OCI-LY7 (cell line): ENCODE results near the gene CST3. TPM values are rescaled to one million over a fixed set of nuclear protein-coding genes. Genes with fewer than 3 reads are reported as not detected.

ENCODE experiments used
- BruUV-seq: library from RNA; stranded (reverse); fragments of 400-500 nt; replicated peaks from 2 replicates; lab custom pipeline; 2021; lab: Mats Ljungman, UMichigan
- CTCF ChIA-PET: fragments of 300-600 bp; sonication (Branson Sonifier 250); formaldehyde crosslinking; loops from one replicate; lab custom pipeline; 2022; ENCODE audit warnings: antibody characterized with exemption; ENCODE audit not compliant: unreplicated experiment; lab: Charles Lee
- POLR2A ChIA-PET: fragments of 300-600 bp; sonication (Branson Sonifier 250); formaldehyde crosslinking; loops from one replicate; lab custom pipeline; 2022; ENCODE audit warnings: antibody characterized with exemption; lab: Charles Lee
- DNase-seq: peaks from one replicate; pipeline ENCODE4 v3.0.0-alpha.2; 2015; ENCODE audit warnings: low spot score
- H2AFZ ChIP-seq: fragments of 200-600 bp; sonication (generic), shearing (Covaris generic); 2 replicates; pipeline ENCODE4 v1.6.1; 2014; ENCODE audit warnings: mild to moderate bottlenecking, antibody characterized with exemption, low read length, moderate library complexity
- H3K27ac ChIP-seq: fragments of 200-600 bp; sonication (generic); 2 replicates; pipeline ENCODE4 v1.5.1; 2014; ENCODE audit warnings: mixed run types, low read depth, mild to moderate bottlenecking, moderate library complexity, low read length, inconsistent platforms; ENCODE audit not compliant: poor library complexity, severe bottlenecking
- H3K36me3 ChIP-seq: fragments of 200-600 bp; sonication (generic); 2 replicates; pipeline ENCODE4 v1.6.1; 2014; ENCODE audit warnings: mild to moderate bottlenecking, antibody characterized with exemption, low read length, moderate library complexity, mixed read lengths; ENCODE audit not compliant: insufficient read depth
- H3K4me1 ChIP-seq: fragments of 200-600 bp; sonication (generic); 2 replicates; pipeline ENCODE4 v1.5.1; 2014; ENCODE audit warnings: mild to moderate bottlenecking, low read length; ENCODE audit not compliant: insufficient read depth, poor library complexity, severe bottlenecking
- H3K4me2 ChIP-seq: fragments of 200-600 bp; sonication (generic); 2 replicates; pipeline ENCODE4 v1.6.1; 2014; ENCODE audit warnings: mild to moderate bottlenecking, low read length
- H3K4me3 ChIP-seq: fragments of 200-600 bp; sonication (generic); 2 replicates; pipeline ENCODE4 v1.5.1; 2014; ENCODE audit warnings: mild to moderate bottlenecking, low read depth, low read length; ENCODE audit not compliant: poor library complexity, severe bottlenecking
- H3K79me2 ChIP-seq: fragments of 200-600 bp; sonication (generic); 2 replicates; pipeline ENCODE4 v1.6.1; 2016; ENCODE audit warnings: low read depth, mild to moderate bottlenecking, low read length, moderate library complexity, mixed read lengths; ENCODE audit not compliant: insufficient read depth
- H3K9me2 ChIP-seq: fragments of 200-600 bp; sonication (generic); 2 replicates; pipeline ENCODE4 v1.6.1; 2016; ENCODE audit warnings: mild to moderate bottlenecking, low read length, mixed read lengths; ENCODE audit not compliant: insufficient read depth
- H3K9me3 ChIP-seq: fragments of 200-600 bp; sonication (generic); 2 replicates; pipeline ENCODE4 v1.6.1; 2014; ENCODE audit warnings: mild to moderate bottlenecking, mixed run types, low read length, mixed read lengths
- H4K20me1 ChIP-seq: fragments of 200-600 bp; sonication (generic); 2 replicates; pipeline ENCODE4 v1.6.1; 2014; ENCODE audit warnings: mild to moderate bottlenecking, antibody characterized with exemption, low read length, moderate library complexity, mixed read lengths; ENCODE audit not compliant: insufficient read depth
- EZH2phosphoT487 ChIP-seq: fragments of 200-600 bp; sonication (generic); IDR thresholded peaks from 2 replicates; pipeline ENCODE4 v1.6.1; 2018; ENCODE audit warnings: low read depth, borderline replicate concordance, mild to moderate bottlenecking, mixed run types, antibody characterized with exemption, low read length, moderate library complexity, mixed read lengths
- intact Hi-C: fragments of 100-400 bp; cut with micrococcal nuclease; formaldehyde crosslinking; loops from one replicate; pipeline ENCODE4 v1.10.0; 2022; ENCODE audit not compliant: unreplicated experiment
- total RNA-seq, 2 experiments: library from RNA; depleted of rRNA in 1 of 2; stranded (reverse); fragments of >200 nt in 1 of 2; shearing (Covaris generic) in 1 of 2; gene quantifications; 2 replicates each; pipeline ENCODE4 v1.2.3, GENCODE V29; 2014 to 2022
- TF ChIP-seq, protein P1 (sequence below): fragments of 200-600 bp; sonication (generic); conservative IDR thresholded peaks from 2 replicates; pipeline ENCODE4 v1.5.1; 2014; ENCODE audit warnings: mild to moderate bottlenecking, antibody characterized with exemption, low read length, moderate library complexity, mixed read lengths

The CST3 gene
- total RNA-seq, 2 experiments from 2014 or later: not detected

DNA sequence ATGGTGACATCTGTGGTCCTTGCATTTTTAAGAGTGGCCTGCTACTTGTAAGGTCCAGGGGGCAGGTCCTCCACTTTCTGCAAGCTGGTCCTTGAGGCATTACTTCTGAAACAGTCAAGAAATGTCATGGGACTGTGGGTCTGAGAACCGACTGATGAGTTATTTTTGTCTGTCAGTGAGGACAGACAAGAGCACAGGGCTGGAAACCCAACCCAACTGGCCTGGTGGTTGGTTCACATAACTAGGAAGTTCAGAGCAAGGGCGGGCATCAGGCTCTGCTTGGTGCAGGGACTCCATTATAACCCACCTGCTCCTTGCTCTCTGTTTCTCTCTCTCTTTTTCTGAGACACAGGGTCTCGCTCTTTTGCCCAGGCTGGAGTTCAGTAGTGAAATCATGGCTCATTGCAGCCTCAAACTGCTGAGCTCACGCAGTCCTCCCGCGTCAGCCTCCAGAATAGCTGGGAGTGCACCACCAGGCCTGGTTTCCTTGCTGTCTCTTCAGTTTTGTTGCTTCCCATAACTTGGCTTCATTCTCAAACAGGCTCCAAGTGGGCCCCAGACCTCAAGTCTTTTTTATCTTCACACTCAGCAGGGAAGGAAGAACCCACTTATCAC, 9.2 kb downstream of the CST3 start:
- CTCF ChIA-PET: no interaction called here
- Histone ChIP-seq H4K20me1 (no peaks in the 10 kb centered on the region), H3K27ac (no peak overlapping the region), H3K79me2 (no peaks in the 10 kb centered on the region), H3K4me1 (no peaks in the 10 kb centered on the region), H3K36me3 (no peaks in the 10 kb centered on the region), H3K9me2 (no peaks in the 10 kb centered on the region), H3K4me2 (no peak overlapping the region), H3K9me3 (no peaks in the 10 kb centered on the region), H2AFZ (no peak overlapping the region), H3K4me3 (no peak overlapping the region)
- TF ChIP-seq, protein P1, sequence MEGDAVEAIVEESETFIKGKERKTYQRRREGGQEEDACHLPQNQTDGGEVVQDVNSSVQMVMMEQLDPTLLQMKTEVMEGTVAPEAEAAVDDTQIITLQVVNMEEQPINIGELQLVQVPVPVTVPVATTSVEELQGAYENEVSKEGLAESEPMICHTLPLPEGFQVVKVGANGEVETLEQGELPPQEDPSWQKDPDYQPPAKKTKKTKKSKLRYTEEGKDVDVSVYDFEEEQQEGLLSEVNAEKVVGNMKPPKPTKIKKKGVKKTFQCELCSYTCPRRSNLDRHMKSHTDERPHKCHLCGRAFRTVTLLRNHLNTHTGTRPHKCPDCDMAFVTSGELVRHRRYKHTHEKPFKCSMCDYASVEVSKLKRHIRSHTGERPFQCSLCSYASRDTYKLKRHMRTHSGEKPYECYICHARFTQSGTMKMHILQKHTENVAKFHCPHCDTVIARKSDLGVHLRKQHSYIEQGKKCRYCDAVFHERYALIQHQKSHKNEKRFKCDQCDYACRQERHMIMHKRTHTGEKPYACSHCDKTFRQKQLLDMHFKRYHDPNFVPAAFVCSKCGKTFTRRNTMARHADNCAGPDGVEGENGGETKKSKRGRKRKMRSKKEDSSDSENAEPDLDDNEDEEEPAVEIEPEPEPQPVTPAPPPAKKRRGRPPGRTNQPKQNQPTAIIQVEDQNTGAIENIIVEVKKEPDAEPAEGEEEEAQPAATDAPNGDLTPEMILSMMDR: no peak
- TF ChIP-seq EZH2phosphoT487: no peak
- BruUV-seq: no TSS peak
- intact Hi-C loops: no loop called here
- POLR2A ChIA-PET: no interaction called here
- no peak for DNase-seq

GRCh38 chr20:23627501-23627900, 10.3 kb downstream of the CST3 start:
- POLR2A ChIA-PET: interaction anchor here (0.6 kb wide), 2 partner anchors 21 to 194 kb away, joined by 3 read pairs; no protein-coding TSS in a partner anchor
- Histone ChIP-seq H3K9me3 (no peaks in the 10 kb centered on the region), H3K36me3 (no peaks in the 10 kb centered on the region), H3K4me3 (no peak overlapping the region), H3K4me2 (no peak overlapping the region), H3K27ac (no peak overlapping the region), H4K20me1 (no peaks in the 10 kb centered on the region), H3K79me2 (no peaks in the 10 kb centered on the region), H3K4me1 (no peaks in the 10 kb centered on the region), H3K9me2 (no peaks in the 10 kb centered on the region), H2AFZ (no peak overlapping the region)
- intact Hi-C loops: no loop called here
- CTCF ChIA-PET: no interaction called here
- BruUV-seq: no TSS peak
- no peak for TF ChIP-seq EZH2phosphoT487
- TF ChIP-seq, protein P1: no peak
- no peak for DNase-seq

- no TSS peak for BruUV-seq
- intact Hi-C loops: no loop called here
- POLR2A ChIA-PET: interaction anchor here (0.6 kb wide), 1 partner anchor 566 kb away, joined by 3 read pairs; no protein-coding TSS in a partner anchor
Measured at GRCh38 chr20:23626040-23626620, 11.6 kb downstream of the CST3 start.

More at GRCh38 chr20:23626040-23626620, 11.6 kb downstream of the CST3 start:
- H3K4me1 ChIP-seq: no peaks in the 10 kb centered on the region
- no peaks in the 10 kb centered on the region for H3K79me2 ChIP-seq
- H4K20me1 ChIP-seq: no peaks in the 10 kb centered on the region
- no peak for TF ChIP-seq EZH2phosphoT487
- TF ChIP-seq, protein P1: no peak
- no peak overlapping the region for H2AFZ ChIP-seq
- no peaks in the 10 kb centered on the region for H3K36me3 ChIP-seq
- H3K4me2 ChIP-seq: no peak overlapping the region
- no peak for DNase-seq
- no peaks in the 10 kb centered on the region for H3K9me3 ChIP-seq
- CTCF ChIA-PET: no interaction called here
- no peaks in the 10 kb centered on the region for H3K9me2 ChIP-seq
- no peak overlapping the region for H3K27ac ChIP-seq
- no peak overlapping the region for H3K4me3 ChIP-seq
